Measurements from ENCODE around the gene NTM.

- TF ChIP-seq EZH2 (IDR thresholded peaks at IDR 0.05) (no peak), POLR2AphosphoS5 (IDR thresholded peaks at IDR 0.05; ENCODE audit: borderline replicate concordance, low read depth, low read length) (no peak), FOXP2 (optimal IDR thresholded peaks at IDR 0.05; ENCODE audit: control extremely low read depth, extremely low read length, insufficient read depth) (no peak)
Observed at GRCh38 chr11:131908316-131908715, 537.9 kb downstream of the NTM start.
